ENCODE measurements around the gene SEMA3D.

DNA sequence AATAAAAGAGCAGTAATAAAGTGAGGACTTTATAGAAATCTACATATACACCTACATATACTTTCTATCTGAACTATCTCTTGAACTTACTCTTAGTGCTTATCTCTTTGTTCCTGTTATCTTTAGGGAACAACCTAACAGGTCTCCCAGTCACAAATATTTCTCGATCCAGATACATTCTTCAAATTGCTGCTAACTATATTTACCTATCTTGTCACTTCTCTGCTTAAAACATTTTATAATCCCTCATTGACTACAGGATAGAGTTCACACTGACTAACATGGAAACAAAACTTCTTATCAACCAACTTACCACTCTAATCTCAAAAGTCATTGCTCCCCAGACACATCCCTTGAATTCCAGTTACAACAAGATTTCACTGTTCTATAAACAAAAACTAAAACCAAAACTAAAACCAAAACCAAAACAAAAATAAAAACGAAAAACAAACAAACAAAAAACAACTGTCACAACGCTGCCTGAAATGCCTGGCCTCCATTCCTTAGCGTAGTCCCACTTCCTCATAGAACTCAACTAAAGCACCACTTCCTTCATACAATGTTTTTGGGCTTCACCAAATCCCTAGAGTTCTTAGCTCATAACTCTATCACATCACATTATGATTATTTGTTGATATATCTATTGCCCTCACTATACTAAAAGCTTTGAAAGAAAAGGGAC lies 134.7 kb downstream of the SEMA3D start:
- TF ChIP-seq, protein P1, sequence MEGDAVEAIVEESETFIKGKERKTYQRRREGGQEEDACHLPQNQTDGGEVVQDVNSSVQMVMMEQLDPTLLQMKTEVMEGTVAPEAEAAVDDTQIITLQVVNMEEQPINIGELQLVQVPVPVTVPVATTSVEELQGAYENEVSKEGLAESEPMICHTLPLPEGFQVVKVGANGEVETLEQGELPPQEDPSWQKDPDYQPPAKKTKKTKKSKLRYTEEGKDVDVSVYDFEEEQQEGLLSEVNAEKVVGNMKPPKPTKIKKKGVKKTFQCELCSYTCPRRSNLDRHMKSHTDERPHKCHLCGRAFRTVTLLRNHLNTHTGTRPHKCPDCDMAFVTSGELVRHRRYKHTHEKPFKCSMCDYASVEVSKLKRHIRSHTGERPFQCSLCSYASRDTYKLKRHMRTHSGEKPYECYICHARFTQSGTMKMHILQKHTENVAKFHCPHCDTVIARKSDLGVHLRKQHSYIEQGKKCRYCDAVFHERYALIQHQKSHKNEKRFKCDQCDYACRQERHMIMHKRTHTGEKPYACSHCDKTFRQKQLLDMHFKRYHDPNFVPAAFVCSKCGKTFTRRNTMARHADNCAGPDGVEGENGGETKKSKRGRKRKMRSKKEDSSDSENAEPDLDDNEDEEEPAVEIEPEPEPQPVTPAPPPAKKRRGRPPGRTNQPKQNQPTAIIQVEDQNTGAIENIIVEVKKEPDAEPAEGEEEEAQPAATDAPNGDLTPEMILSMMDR (IDR thresholded peaks at IDR 0.05), result no peak
- no peak for TF ChIP-seq POLR2A (IDR thresholded peaks at IDR 0.05)
